HepG2 (cell line): ENCODE results near the gene FAM174C. TPM values are rescaled to one million over a fixed set of nuclear protein-coding genes. Genes with fewer than 3 reads are reported as not detected.

Source experiments
- CCAR2 ChIP-seq: fragments of 200-400 bp; formaldehyde crosslinking; optimal IDR thresholded peaks from 2 replicates; pipeline ENCODE3; 2018; ENCODE audit warnings: low read depth, mild to moderate bottlenecking, low read length, moderate library complexity
- EHMT2 ChIP-seq: fragments of 200-600 bp; sonication (generic); IDR thresholded peaks from 2 replicates; pipeline ENCODE4 v1.7.0; 2017; ENCODE audit warnings: antibody characterized with exemption, low read depth, low read length, borderline replicate concordance
- KDM5B ChIP-seq: sonication (generic); formaldehyde crosslinking; IDR thresholded peaks from 2 replicates; pipeline ENCODE4 v1.4.0; 2020; ENCODE audit warnings: missing genetic modification reagents, mild to moderate bottlenecking, borderline replicate concordance
- MAFF ChIP-seq: IDR thresholded peaks from 2 replicates; pipeline ENCODE4 v1.6.1; 2011; ENCODE audit warnings: low read depth, low read length, improper control_type of control experiment
- MTA1 ChIP-seq: sonication (generic); formaldehyde crosslinking; IDR thresholded peaks from 2 replicates; pipeline ENCODE4 v1.4.0; 2020; ENCODE audit warnings: missing genetic modification reagents, mild to moderate bottlenecking, borderline replicate concordance
- MTF2 ChIP-seq: sonication (generic); formaldehyde crosslinking; IDR thresholded peaks from 2 replicates; pipeline ENCODE4 v1.5.0; 2020; ENCODE audit warnings: missing genetic modification reagents, borderline replicate concordance
- NFRKB ChIP-seq: fragments of 450-650 bp; IDR thresholded peaks from 2 replicates; pipeline ENCODE4 v1.6.1; 2017
- PCBP1 ChIP-seq: fragments of 200-400 bp; formaldehyde crosslinking; IDR thresholded peaks from 2 replicates; pipeline ENCODE4 v1.6.1; 2017; ENCODE audit warnings: mild to moderate bottlenecking, low read depth, low read length, borderline replicate concordance
- REXO4 ChIP-seq: sonication (generic); formaldehyde crosslinking; IDR thresholded peaks from 2 replicates; pipeline ENCODE4 v1.8.0; 2022; ENCODE audit warnings: missing genetic modification reagents, mild to moderate bottlenecking, borderline replicate concordance
- SETDB1 ChIP-seq: sonication (generic); formaldehyde crosslinking; IDR thresholded peaks from 2 replicates; pipeline ENCODE4 v1.5.1; 2020; ENCODE audit warnings: missing genetic modification reagents, mild to moderate bottlenecking, borderline replicate concordance
- SIN3A ChIP-seq: IDR thresholded peaks from 2 replicates; pipeline ENCODE4 v1.6.1; 2011; ENCODE audit warnings: low read depth, mild to moderate bottlenecking, control low read depth, low read length, borderline replicate concordance
- SIX1 ChIP-seq: sonication (generic); formaldehyde crosslinking; IDR thresholded peaks from 2 replicates; pipeline ENCODE4 v1.4.0; 2020; ENCODE audit warnings: missing genetic modification reagents, borderline replicate concordance
- SMAD3 ChIP-seq: sonication (generic); formaldehyde crosslinking; IDR thresholded peaks from 2 replicates; pipeline ENCODE4 v1.4.0; 2020; ENCODE audit warnings: missing genetic modification reagents
- SP1 ChIP-seq, 2 experiments: fragments of 450-650 bp in 1 of 2; sonication (generic) in 1 of 2; formaldehyde crosslinking in 1 of 2; IDR thresholded peaks; 2 replicates each; pipeline versions ENCODE4 v1.4.0 to v1.6.1; 2016 to 2020; ENCODE audit warnings: missing genetic modification reagents in 1 of 2
- SP5 ChIP-seq: IDR thresholded peaks from 2 replicates; pipeline ENCODE4 v1.6.1; 2016; ENCODE audit warnings: low read depth, borderline replicate concordance
- TARDBP ChIP-seq: sonication (generic); formaldehyde crosslinking; IDR thresholded peaks from 2 replicates; pipeline ENCODE4 v1.8.0; 2022; ENCODE audit warnings: mild to moderate bottlenecking, missing genetic modification reagents
- TCF7 ChIP-seq: sonication (generic); IDR thresholded peaks from 2 replicates; pipeline ENCODE4 v1.6.1; 2016; ENCODE audit warnings: antibody characterized with exemption, low read depth
- TCF7L2 ChIP-seq: IDR thresholded peaks from 2 replicates; pipeline ENCODE4 v1.6.1; 2011; ENCODE audit warnings: mild to moderate bottlenecking, low read depth, low read length, moderate library complexity
- ZBTB38 ChIP-seq: sonication (generic); formaldehyde crosslinking; IDR thresholded peaks from 2 replicates; pipeline ENCODE4 v1.5.1; 2020; ENCODE audit warnings: mild to moderate bottlenecking, missing genetic modification reagents
- ZFP82 ChIP-seq: sonication (generic); formaldehyde crosslinking; IDR thresholded peaks from 2 replicates; pipeline ENCODE4 v1.5.1; 2020; ENCODE audit warnings: mild to moderate bottlenecking, missing genetic modification reagents, borderline replicate concordance
- ZNF263 ChIP-seq: sonication (generic); formaldehyde crosslinking; IDR thresholded peaks from 2 replicates; pipeline ENCODE4 v1.4.0; 2020; ENCODE audit warnings: missing genetic modification reagents
- ZNF7 ChIP-seq: IDR thresholded peaks from 2 replicates; pipeline ENCODE4 v1.6.1; 2016; ENCODE audit warnings: missing biosample characterization, missing genetic modification reagents
- polyA plus RNA-seq, 8 experiments: library from polyadenylated mRNA; depleted of rRNA in 3 of 8; stranded (reverse) in 7 of 8; unstranded in 1 of 8; fragments of >200 nt; fragmentation: Illumina TruSeq in 4 of 8; extraction: Trizol in 4 of 8; gene quantifications; 2 replicates each; pipeline versions ENCODE4 v1.2.1 to v1.2.3, GENCODE V29; 2011 to 2016; ENCODE audit warnings: low read depth in 4 of 8, missing spikeins in 1 of 8, mixed read lengths in 1 of 8; ENCODE audit not compliant: insufficient read depth in 1 of 8
- total RNA-seq, 5 experiments: library from RNA; depleted of rRNA; stranded (reverse); fragments of >200 nt; fragmentation: Illumina TruSeq; extraction: Trizol; gene quantifications; 2 replicates each; pipeline ENCODE4 v1.2.3, GENCODE V29; 2016; ENCODE audit warnings: low read depth in 1 of 5
- TF ChIP-seq, protein P1 (sequence below): sonication (generic); formaldehyde crosslinking; conservative IDR thresholded peaks from 2 replicates; pipeline ENCODE4 v1.8.1; 2023; ENCODE audit warnings: missing genetic modification reagents
- TF ChIP-seq, protein P2 (sequence below): sonication (generic); formaldehyde crosslinking; IDR thresholded peaks from 2 replicates; pipeline ENCODE4 v1.8.1; 2023; ENCODE audit warnings: missing genetic modification reagents, inconsistent platforms, borderline replicate concordance

FAM174C gene
- total and polyA plus RNA-seq, 2 of the 13 experiments (the other 11 are each of a cell fraction or from before 2014, with no cell fraction given): 19.5 to 31.3 TPM

DNA sequence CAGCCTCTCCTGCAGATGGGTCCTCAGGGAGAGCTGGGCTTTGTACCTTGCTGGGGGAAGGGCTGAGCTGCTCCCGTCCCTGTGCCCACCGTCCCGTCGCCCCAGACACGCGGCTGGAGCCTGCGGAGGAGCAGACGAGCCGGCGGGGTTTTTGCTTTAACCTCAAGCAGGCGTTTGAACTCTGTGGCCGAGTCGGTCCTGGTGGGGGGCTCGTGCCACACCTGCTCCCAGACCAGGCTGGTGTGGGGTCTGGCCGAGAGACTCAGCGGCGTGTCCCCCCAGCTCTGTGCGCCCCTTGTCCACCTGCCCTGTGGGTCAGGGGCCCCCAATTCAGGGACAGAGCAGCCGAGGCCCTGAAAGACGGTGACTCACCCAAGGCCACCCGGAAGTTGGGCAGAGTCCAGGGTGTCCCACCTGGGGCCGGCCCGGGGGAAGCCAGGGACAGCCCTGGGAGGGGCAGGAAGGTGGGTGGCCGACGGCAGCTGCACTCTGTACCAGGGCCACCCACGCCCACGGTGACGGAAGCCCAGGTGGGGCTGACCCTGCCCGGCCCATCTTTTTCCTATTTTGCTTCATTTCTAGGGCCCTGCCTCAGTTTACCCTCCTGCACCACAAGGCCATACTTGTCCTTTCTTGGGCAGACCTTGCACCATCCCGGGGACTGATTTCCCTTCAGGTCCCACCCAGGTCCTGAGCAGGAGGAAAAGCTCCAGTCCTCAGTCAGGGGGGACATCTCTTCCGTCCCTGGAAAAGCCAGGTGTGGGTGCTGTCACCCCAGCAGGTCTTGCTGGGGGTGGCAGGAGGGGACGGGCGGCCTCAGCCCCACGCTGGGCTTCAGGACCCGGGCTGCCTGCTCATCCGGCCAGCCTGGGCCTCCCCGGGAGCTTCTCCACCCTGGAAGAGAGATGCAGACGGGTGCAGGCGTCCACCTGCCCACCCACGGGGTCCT, 15.6 kb downstream of the FAM174C start (continued):
- TF ChIP-seq SP1 (IDR thresholded peaks at IDR 0.05) (no peak), SP1 (CRISPR knock-in tag; IDR thresholded peaks at IDR 0.05) (peak; percentile 29; the same call in 1 of the 2 replicates), MTF2 (CRISPR knock-in tag) (no peak), ZNF263 (CRISPR knock-in tag) (peak; percentile 63), NFRKB (no peak), PCBP1 (peak; percentile 58; the same call in 1 of the 2 replicates), ZBTB38 (peak; percentile 87), SIN3A (0 out of 2 replicates have a peak, but pooled peaks have one; percentile 52), SMAD3 (CRISPR knock-in tag) (peak; percentile 83), SP5 (CRISPR knock-in tag) (peak; percentile 89), CCAR2 (no peak), SETDB1 (CRISPR knock-in tag) (no peak), MTA1 (CRISPR knock-in tag) (peak; percentile 98), KDM5B (CRISPR knock-in tag) (peak; percentile 60; the same call in 1 of the 2 replicates), ZFP82 (CRISPR knock-in tag) (no peak), ZNF7 (CRISPR knock-in tag) (no peak), TARDBP (CRISPR knock-in tag) (peak; percentile 83; the same call in 1 of the 2 replicates), TCF7 (0 out of 2 replicates have a peak, but pooled peaks have one; percentile 4), TCF7L2 (no peak), REXO4 (CRISPR knock-in tag) (no peak), EHMT2 (no peak), MAFF (no peak), SIX1 (CRISPR knock-in tag) (no peak)
- TF ChIP-seq, protein P1, sequence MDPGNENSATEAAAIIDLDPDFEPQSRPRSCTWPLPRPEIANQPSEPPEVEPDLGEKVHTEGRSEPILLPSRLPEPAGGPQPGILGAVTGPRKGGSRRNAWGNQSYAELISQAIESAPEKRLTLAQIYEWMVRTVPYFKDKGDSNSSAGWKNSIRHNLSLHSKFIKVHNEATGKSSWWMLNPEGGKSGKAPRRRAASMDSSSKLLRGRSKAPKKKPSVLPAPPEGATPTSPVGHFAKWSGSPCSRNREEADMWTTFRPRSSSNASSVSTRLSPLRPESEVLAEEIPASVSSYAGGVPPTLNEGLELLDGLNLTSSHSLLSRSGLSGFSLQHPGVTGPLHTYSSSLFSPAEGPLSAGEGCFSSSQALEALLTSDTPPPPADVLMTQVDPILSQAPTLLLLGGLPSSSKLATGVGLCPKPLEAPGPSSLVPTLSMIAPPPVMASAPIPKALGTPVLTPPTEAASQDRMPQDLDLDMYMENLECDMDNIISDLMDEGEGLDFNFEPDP (CRISPR knock-in tag): no peak
- TF ChIP-seq, protein P2, sequence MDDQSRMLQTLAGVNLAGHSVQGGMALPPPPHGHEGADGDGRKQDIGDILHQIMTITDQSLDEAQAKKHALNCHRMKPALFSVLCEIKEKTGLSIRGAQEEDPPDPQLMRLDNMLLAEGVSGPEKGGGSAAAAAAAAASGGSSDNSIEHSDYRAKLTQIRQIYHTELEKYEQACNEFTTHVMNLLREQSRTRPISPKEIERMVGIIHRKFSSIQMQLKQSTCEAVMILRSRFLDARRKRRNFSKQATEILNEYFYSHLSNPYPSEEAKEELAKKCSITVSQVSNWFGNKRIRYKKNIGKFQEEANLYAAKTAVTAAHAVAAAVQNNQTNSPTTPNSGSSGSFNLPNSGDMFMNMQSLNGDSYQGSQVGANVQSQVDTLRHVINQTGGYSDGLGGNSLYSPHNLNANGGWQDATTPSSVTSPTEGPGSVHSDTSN (CRISPR knock-in tag): no peak
